Osteocyte (in vitro differentiated cells): ENCODE data around the gene BRINP2. TPM values are rescaled to one million over a fixed set of nuclear protein-coding genes. Genes with fewer than 3 reads are reported as not detected.

Source experiments
- DNase-seq: peaks from one replicate; pipeline ENCODE4 v3.0.0; 2021; ENCODE audit warnings: mixed read lengths; ENCODE audit not compliant: unreplicated experiment; ENCODE audit errors: extremely low spot score
- H3K27ac Mint-ChIP-seq: one replicate; pipeline ENCODE4 v1.8.0; 2021; ENCODE audit warnings: mild to moderate bottlenecking, mixed read lengths; ENCODE audit not compliant: unreplicated experiment
- H3K27me3 Mint-ChIP-seq: one replicate; pipeline ENCODE4 v1.8.0; 2021; ENCODE audit warnings: mixed read lengths; ENCODE audit not compliant: unreplicated experiment
- H3K36me3 Mint-ChIP-seq: one replicate; pipeline ENCODE4 v1.8.0; 2021; ENCODE audit warnings: mixed read lengths; ENCODE audit not compliant: unreplicated experiment
- H3K4me1 Mint-ChIP-seq: one replicate; pipeline ENCODE4 v1.8.0; 2021; ENCODE audit warnings: mixed read lengths; ENCODE audit not compliant: unreplicated experiment
- H3K4me3 Mint-ChIP-seq: one replicate; pipeline ENCODE4 v1.8.0; 2021; ENCODE audit warnings: mild to moderate bottlenecking, moderate library complexity, mixed read lengths; ENCODE audit not compliant: unreplicated experiment
- H3K9me3 Mint-ChIP-seq: one replicate; pipeline ENCODE4 v1.8.0; 2021; ENCODE audit warnings: mixed read lengths; ENCODE audit not compliant: unreplicated experiment
- CTCF ChIP-seq: fragments of 200-600 bp; sonication (generic); IDR thresholded peaks from 2 replicates; pipeline ENCODE4 v1.5.0; 2021; ENCODE audit warnings: antibody characterized with exemption, mild to moderate bottlenecking, moderate library complexity
- total RNA-seq: library from RNA; stranded (reverse); gene quantifications from 2 replicates; pipeline ENCODE4 v1.2.1, GENCODE V29; 2021

BRINP2 gene
- total RNA-seq, 1 donor from 2014 or later: not detected

- DNase-seq: no peak
- Mint-ChIP-seq H3K27me3 (no peaks in the 10 kb centered on the region), H3K27ac (no peak overlapping the region), H3K4me1 (no peaks in the 10 kb centered on the region), H3K4me3 (no peak overlapping the region), H3K36me3 (no peaks in the 10 kb centered on the region), H3K9me3 (peaks cover 16% of the 10 kb centered on the region)
- no peak for TF ChIP-seq CTCF
These were observed 157.5 kb downstream of the BRINP2 start for GRCh38 chr1:177328251-177328650.

GRCh38 chr1:177329871-177330270 is 159.1 kb downstream of the BRINP2 start:
- no peak for TF ChIP-seq CTCF
- H3K36me3 Mint-ChIP-seq: no peaks in the 10 kb centered on the region
- H3K27me3 Mint-ChIP-seq: no peaks in the 10 kb centered on the region
- H3K4me3 Mint-ChIP-seq: no peak overlapping the region
- peaks cover 9% of the 10 kb centered on the region for H3K9me3 Mint-ChIP-seq
- H3K27ac Mint-ChIP-seq: no peak overlapping the region
- no peak for DNase-seq
- no peaks in the 10 kb centered on the region for H3K4me1 Mint-ChIP-seq

Other genes with a start within 250 kb of the BRINP2 start
- not detected in 2 replicates for gene ASTN1, start 6.2 kb upstream of the BRINP2 start, total RNA-seq